ENCODE data around the gene TELO2. TPM values are rescaled to one million over a fixed set of nuclear protein-coding genes. Genes with fewer than 3 reads are reported as not detected.

TELO2 gene
- total and polyA plus RNA-seq, 5 donors = 21.2 to 29.2 (median 23.3) TPM

- H3K27me3 ChIP-seq (ENCODE audit: control insufficient read depth, insufficient read depth) = no peaks in the 10 kb centered on the region
- no peaks in the 10 kb centered on the region for H3K9me3 ChIP-seq (ENCODE audit: control insufficient read depth, low read length)
- H3K4me1 ChIP-seq (ENCODE audit: control insufficient read depth, insufficient read depth, low read length) = peaks cover 12% of the 10 kb centered on the region
- H3K27ac ChIP-seq (ENCODE audit: low read length) = peak overlapping the region; percentile 66
- intact Hi-C loops (cut with DNase I) = no loop called here
- 79% methylated on average over 12 of the region's 12 CpGs for WGBS
- H3K4me3 ChIP-seq (ENCODE audit: low read length) = no peak overlapping the region
- ATAC-seq = no peak
- DNase-seq = peak in 1 of 3 donors; percentile 23
Measured at GRCh38 chr16:1551166-1551565, 58.0 kb downstream of the TELO2 start.

- ATAC-seq (no peak), DNase-seq (peak in 2 of 3 donors; percentile 51 to 55)
- intact Hi-C loops (cut with DNase I) = no loop called here
- peak overlapping the region; percentile 33 for H3K27ac ChIP-seq (ENCODE audit: low read length)
- WGBS = 74% methylated on average over 15 of the region's 15 CpGs
- H3K4me3 ChIP-seq (ENCODE audit: low read length) = no peak overlapping the region
- H3K4me1 ChIP-seq (ENCODE audit: control insufficient read depth, insufficient read depth, low read length) = peaks cover 10% of the 10 kb centered on the region
- H3K27me3 ChIP-seq (ENCODE audit: control insufficient read depth, insufficient read depth) = no peaks in the 10 kb centered on the region
- no peaks in the 10 kb centered on the region for H3K9me3 ChIP-seq (ENCODE audit: control insufficient read depth, low read length)
Measured at GRCh38 chr16:1552129-1552528, 59.0 kb downstream of the TELO2 start.

- H3K27me3 ChIP-seq (ENCODE audit: control insufficient read depth, insufficient read depth) = no peaks in the 10 kb centered on the region
- intact Hi-C loops (cut with DNase I) = no loop called here
- H3K4me1 ChIP-seq (ENCODE audit: control insufficient read depth, insufficient read depth, low read length) = peaks cover 5% of the 10 kb centered on the region
- ATAC-seq (no peak), DNase-seq (peak in 1 of 3 donors; percentile 61)
- H3K9me3 ChIP-seq (ENCODE audit: control insufficient read depth, low read length) = no peaks in the 10 kb centered on the region
- WGBS = 78% methylated on average over 19 of the region's 19 CpGs
- no peak overlapping the region for H3K27ac ChIP-seq (ENCODE audit: low read length)
- H3K4me3 ChIP-seq (ENCODE audit: low read length) = no peak overlapping the region
Measured at GRCh38 chr16:1553946-1554825, 61.0 kb downstream of the TELO2 start.

- Histone ChIP-seq H3K4me1 (ENCODE audit: control insufficient read depth, insufficient read depth, low read length) (peaks cover 3% of the 10 kb centered on the region), H3K9me3 (ENCODE audit: control insufficient read depth, low read length) (no peaks in the 10 kb centered on the region), H3K27ac (ENCODE audit: low read length) (no peak overlapping the region), H3K4me3 (ENCODE audit: low read length) (no peak overlapping the region), H3K27me3 (ENCODE audit: control insufficient read depth, insufficient read depth) (no peaks in the 10 kb centered on the region)
- DNase-seq (peak in 2 of 3 donors; percentile 29 to 44), ATAC-seq (no peak)
- intact Hi-C loops (cut with DNase I) = no loop called here
- WGBS = 93% methylated on average over 34 of the region's 34 CpGs
Measured at GRCh38 chr16:1554826-1555445, 61.8 kb downstream of the TELO2 start.

- peak in 1 of 3 donors; percentile 57 for DNase-seq
- Histone ChIP-seq H3K4me3 (ENCODE audit: low read length) (no peak overlapping the region), H3K4me1 (ENCODE audit: control insufficient read depth, insufficient read depth, low read length) (no peaks in the 10 kb centered on the region), H3K9me3 (ENCODE audit: control insufficient read depth, low read length) (no peaks in the 10 kb centered on the region), H3K27ac (ENCODE audit: low read length) (no peak overlapping the region), H3K27me3 (ENCODE audit: control insufficient read depth, insufficient read depth) (no peaks in the 10 kb centered on the region)
- intact Hi-C loops (cut with DNase I) = no loop called here
- peak in 1 of 2 donors; percentile 22 for ATAC-seq
- 78% methylated on average over 13 of the region's 13 CpGs for WGBS
Measured at GRCh38 chr16:1556254-1556653, 63.1 kb downstream of the TELO2 start.

- DNase-seq (peak in 1 of 3 donors; percentile 41), ATAC-seq (no peak)
- Histone ChIP-seq H3K4me3 (ENCODE audit: low read length) (no peak overlapping the region), H3K27me3 (ENCODE audit: control insufficient read depth, insufficient read depth) (no peaks in the 10 kb centered on the region), H3K27ac (ENCODE audit: low read length) (no peak overlapping the region), H3K9me3 (ENCODE audit: control insufficient read depth, low read length) (no peaks in the 10 kb centered on the region), H3K4me1 (ENCODE audit: control insufficient read depth, insufficient read depth, low read length) (no peaks in the 10 kb centered on the region)
- WGBS = 86% methylated on average over 16 of the region's 16 CpGs
- intact Hi-C loops (cut with DNase I) = no loop called here
Measured at GRCh38 chr16:1557074-1557473, 63.9 kb downstream of the TELO2 start.

GRCh38 chr16:1557576-1557975 lies 64.4 kb downstream of the TELO2 start:
- intact Hi-C loops (cut with DNase I) = no loop called here
- Histone ChIP-seq H3K27ac (ENCODE audit: low read length) (no peak overlapping the region), H3K9me3 (ENCODE audit: control insufficient read depth, low read length) (no peaks in the 10 kb centered on the region), H3K27me3 (ENCODE audit: control insufficient read depth, insufficient read depth) (no peaks in the 10 kb centered on the region), H3K4me3 (ENCODE audit: low read length) (no peak overlapping the region), H3K4me1 (ENCODE audit: control insufficient read depth, insufficient read depth, low read length) (no peaks in the 10 kb centered on the region)
- ATAC-seq (no peak), DNase-seq (peak in 1 of 3 donors; percentile 21)
- WGBS = 86% methylated on average over 11 of the region's 11 CpGs

GRCh38 chr16:1559446-1559975 lies 66.4 kb downstream of the TELO2 start:
- no peak overlapping the region for H3K4me3 ChIP-seq (ENCODE audit: low read length)

More at GRCh38 chr16:1559446-1559975, 66.4 kb downstream of the TELO2 start:
- no peak overlapping the region for H3K27ac ChIP-seq (ENCODE audit: low read length)
- WGBS = 76% methylated on average over 18 of the region's 18 CpGs
- H3K9me3 ChIP-seq (ENCODE audit: control insufficient read depth, low read length) = no peaks in the 10 kb centered on the region
- H3K27me3 ChIP-seq (ENCODE audit: control insufficient read depth, insufficient read depth) = no peaks in the 10 kb centered on the region
- no peak for DNase-seq
- intact Hi-C loops (cut with DNase I) = no loop called here
- H3K4me1 ChIP-seq (ENCODE audit: control insufficient read depth, insufficient read depth, low read length) = no peaks in the 10 kb centered on the region
- ATAC-seq = no peak

Other genes starting within 250 kb of the TELO2 start
- gene TPSD1, start 237.3 kb upstream of the TELO2 start, total RNA-seq = under 1 TPM in 2 of 4 donors, not detected in 2; 0.26 to 0.85 TPM
- gene TPSD1, start 237.3 kb upstream of the TELO2 start, polyA plus RNA-seq = 0.16 TPM
- 10 to 100 TPM; 73.5 to 95.3 (median 87.8) TPM for gene UBE2I, start 183.7 kb upstream of the TELO2 start, total RNA-seq
- gene UBE2I, start 183.7 kb upstream of the TELO2 start, polyA plus RNA-seq = 76.5 TPM
- gene BAIAP3, start 159.7 kb upstream of the TELO2 start, total RNA-seq = 1 to 10 TPM in 3 of 4 donors, under 1 TPM in 1; 0.53 to 2.7 (median 2.0) TPM
- gene BAIAP3, start 159.7 kb upstream of the TELO2 start, polyA plus RNA-seq = 1.6 TPM
- gene TSR3, start 141.5 kb upstream of the TELO2 start, total RNA-seq = 10 to 100 TPM; 49.6 to 54.0 (median 52.8) TPM
- 58.5 TPM for gene TSR3, start 141.5 kb upstream of the TELO2 start, polyA plus RNA-seq
- 10 to 100 TPM; 39.7 to 45.3 (median 43.0) TPM for gene GNPTG, start 141.4 kb upstream of the TELO2 start, total RNA-seq
- 47.1 TPM for gene GNPTG, start 141.4 kb upstream of the TELO2 start, polyA plus RNA-seq
- 10 to 100 TPM in 3 of 4 donors, 1 to 10 TPM in 1; 6.3 to 16.4 (median 14.2) TPM for gene UNKL, start 78.7 kb upstream of the TELO2 start, total RNA-seq
- 8.7 TPM for gene UNKL, start 78.7 kb upstream of the TELO2 start, polyA plus RNA-seq
- 10 to 100 TPM in 3 of 4 donors, 1 to 10 TPM in 1; 9.5 to 12.1 (median 11.5) TPM for gene UQCC4, start 72.6 kb upstream of the TELO2 start, total RNA-seq
- gene UQCC4, start 72.6 kb upstream of the TELO2 start, polyA plus RNA-seq = 18.7 TPM
- gene PERCC1, start 62.3 kb upstream of the TELO2 start, total RNA-seq = under 1 TPM in 1 of 4 donors, not detected in 3; 0.26 TPM
- 0.18 TPM for gene PERCC1, start 62.3 kb upstream of the TELO2 start, polyA plus RNA-seq
- 1 to 10 TPM in 2 of 4 donors, under 1 TPM in 2; 0.39 to 1.8 (median 0.89) TPM for gene CCDC154, start 48.8 kb upstream of the TELO2 start, total RNA-seq
- 0.50 TPM for gene CCDC154, start 48.8 kb upstream of the TELO2 start, polyA plus RNA-seq
- 10 to 100 TPM; 32.9 to 54.8 (median 49.0) TPM for gene CLCN7, start 18.3 kb upstream of the TELO2 start, total RNA-seq
- gene CLCN7, start 18.3 kb upstream of the TELO2 start, polyA plus RNA-seq = 35.7 TPM
- under 1 TPM in 2 of 4 donors, not detected in 2; 0.18 to 0.28 TPM for gene PTX4, start 4.4 kb upstream of the TELO2 start, total RNA-seq
- 0.09 TPM for gene PTX4, start 4.4 kb upstream of the TELO2 start, polyA plus RNA-seq
- 10 to 100 TPM; 19.0 to 22.1 (median 20.9) TPM for gene TMEM204, start 40.3 kb downstream of the TELO2 start, total RNA-seq
- gene TMEM204, start 40.3 kb downstream of the TELO2 start, polyA plus RNA-seq = 32.2 TPM
- 10 to 100 TPM in 3 of 4 donors, 1 to 10 TPM in 1; 9.7 to 14.2 (median 13.0) TPM for gene IFT140, start 118.7 kb downstream of the TELO2 start, total RNA-seq
- gene IFT140, start 118.7 kb downstream of the TELO2 start, polyA plus RNA-seq = 7.4 TPM
- 10 to 100 TPM; 11.0 to 18.4 (median 13.7) TPM for gene CRAMP1, start 119.0 kb downstream of the TELO2 start, total RNA-seq
- gene CRAMP1, start 119.0 kb downstream of the TELO2 start, polyA plus RNA-seq = 7.1 TPM
- 10 to 100 TPM; 18.5 to 38.3 (median 25.3) TPM for gene JPT2, start 184.9 kb downstream of the TELO2 start, total RNA-seq
- gene JPT2, start 184.9 kb downstream of the TELO2 start, polyA plus RNA-seq = 11.9 TPM
- gene MAPK8IP3, start 212.8 kb downstream of the TELO2 start, total RNA-seq = 10 to 100 TPM; 71.1 to 87.6 (median 79.8) TPM
- 69.3 TPM for gene MAPK8IP3, start 212.8 kb downstream of the TELO2 start, polyA plus RNA-seq

Data from right cardiac atrium (tissue), 5 donors.